ENCODE measurements around the gene CFL2. TPM values are rescaled to one million over a fixed set of nuclear protein-coding genes. Genes with fewer than 3 reads are reported as not detected.

The CFL2 gene
- total and polyA plus RNA-seq, 10 donors = 9.8 to 32.8 (median 21.6) TPM

DNA sequence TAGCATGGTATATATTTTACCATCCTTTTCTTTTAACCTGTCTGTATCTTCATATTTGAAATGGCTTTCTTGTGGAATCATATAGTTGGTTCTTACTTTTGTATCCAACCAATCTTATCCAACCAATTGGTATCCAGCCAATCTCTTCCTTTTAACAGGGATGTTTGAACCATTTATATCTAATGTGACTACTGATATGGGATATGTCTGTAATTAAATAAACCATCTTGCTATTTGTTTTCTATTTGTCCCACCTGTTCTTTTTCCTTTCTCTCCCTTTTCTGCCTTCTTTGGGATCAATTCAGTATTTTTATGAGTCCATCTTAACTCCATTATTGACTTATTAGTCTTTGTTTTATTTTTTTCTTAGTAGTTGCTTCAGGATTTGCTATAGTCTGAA, 53.6 kb downstream of the CFL2 start:
- no peak for DNase-seq
- peaks cover 0 to 11% (median 5%) of the 10 kb centered on the region in 6 donors for H3K4me1 ChIP-seq
- TF ChIP-seq CTCF (IDR thresholded peaks at IDR 0.05 in 8 of 11, conservative IDR thresholded peaks at IDR 0.05 in 3 of 11) (no peak), POLR2AphosphoS5 (IDR thresholded peaks at IDR 0.05) (no peak), POLR2A (IDR thresholded peaks at IDR 0.05) (no peak)
- H3K36me3 ChIP-seq = no peaks in the 10 kb centered on the region
- intact Hi-C loops (cut with DNase I; ENCODE audit: low total_unique reads) = no loop called here
- H3K27me3 ChIP-seq (replicated peaks in 1 of 7) = no peaks in the 10 kb centered on the region
- H3K4me3 ChIP-seq = no peak overlapping the region
- H3K9me3 ChIP-seq = peaks cover 0 to 31% (median 17%) of the 10 kb centered on the region in 8 donors
- no peak overlapping the region for H3K27ac ChIP-seq

Small RNA genes lying within 50 kb of the gene (small RNA-seq; reads per million reads assigned to genes)
- 0 reads per million in 4 donors for gene RNU6-1261P

Other genes starting within 250 kb of the CFL2 start
- 10 to 100 TPM; 26.7 to 44.3 (median 35.2) TPM for gene EAPP, start 174.9 kb downstream of the CFL2 start, total RNA-seq
- gene EAPP, start 174.9 kb downstream of the CFL2 start, polyA plus RNA-seq = 10 to 100 TPM; 30.2 to 44.9 (median 44.0) TPM
- gene SNX6, start 84.4 kb downstream of the CFL2 start, total RNA-seq = 100 to 1,000 TPM in 4 of 7 donors, 10 to 100 TPM in 3; 80.4 to 201 (median 104) TPM
- 10 to 100 TPM; 23.0 to 54.4 (median 43.4) TPM for gene SNX6, start 84.4 kb downstream of the CFL2 start, polyA plus RNA-seq
- gene BAZ1A, start 160.8 kb upstream of the CFL2 start, total RNA-seq = 100 to 1,000 TPM in 2 of 7 donors, 10 to 100 TPM in 5; 58.1 to 126 (median 89.0) TPM
- gene BAZ1A, start 160.8 kb upstream of the CFL2 start, polyA plus RNA-seq = 10 to 100 TPM; 22.3 to 28.6 (median 23.5) TPM

All from spleen (tissue), 11 donors.